Epithelial cell of umbilical artery (primary cell): ENCODE results near the gene LHX1. TPM values are rescaled to one million over a fixed set of nuclear protein-coding genes. Genes with fewer than 3 reads are reported as not detected.

Source experiments
- total RNA-seq: library from RNA; depleted of rRNA; stranded (reverse); fragments of >200 nt; gene quantifications from 2 replicates; pipeline ENCODE4 v1.2.3, GENCODE V29; 2014

LHX1 gene
- not detected in 2 replicates for total RNA-seq

DNA sequence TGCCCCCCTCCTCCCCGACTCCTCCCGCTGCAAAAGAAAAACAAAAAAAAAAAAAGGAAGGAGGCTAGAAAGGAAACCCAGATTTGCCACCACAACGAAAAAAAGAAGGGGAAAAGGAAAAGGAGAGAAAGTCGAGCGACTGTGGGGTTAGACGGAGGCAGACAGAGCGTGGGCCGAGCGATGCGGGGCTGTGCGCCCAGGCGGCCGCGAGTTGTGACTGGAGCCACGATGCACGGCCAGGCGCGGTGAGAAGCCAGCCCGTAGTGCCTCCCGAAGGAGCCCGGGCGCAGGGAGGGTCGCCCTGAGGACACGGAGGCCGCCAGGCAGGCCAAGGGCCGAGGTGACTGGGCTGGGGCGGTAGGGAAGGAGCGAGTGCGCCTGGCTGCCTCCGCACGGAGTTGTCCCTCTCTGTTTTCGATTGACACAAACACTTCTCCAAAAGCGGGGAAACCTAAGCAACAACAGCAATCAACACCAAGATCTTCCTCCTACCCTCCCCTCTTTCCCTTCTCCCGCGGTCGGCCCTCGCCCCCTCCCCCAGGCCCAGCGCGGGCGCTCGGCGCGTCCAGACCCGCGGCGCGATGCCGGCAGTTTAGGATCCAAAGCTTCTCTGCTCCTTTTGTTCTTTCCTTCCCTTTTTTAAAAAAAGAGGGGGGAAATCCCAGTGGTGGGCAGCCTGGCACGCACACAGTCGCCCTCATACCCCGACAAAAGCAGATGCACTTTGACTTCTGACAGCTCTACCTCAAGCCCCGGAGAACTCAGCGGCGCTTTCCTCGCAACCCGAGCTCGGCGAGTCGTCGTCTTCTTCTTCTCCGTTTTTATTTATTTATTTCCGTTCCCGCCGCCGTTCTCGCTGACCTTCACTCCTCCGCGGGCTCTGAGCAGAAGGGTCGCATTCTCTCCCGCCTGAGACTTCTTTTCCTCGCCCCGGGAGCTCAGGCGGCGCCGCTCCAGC lies at the start of gene LHX1:
TSS of gene LHX1 (plus strand) at position 475 of the 958 bp plus-strand sequence. CDS start 723 bp downstream, outside the sequence.

DNA sequence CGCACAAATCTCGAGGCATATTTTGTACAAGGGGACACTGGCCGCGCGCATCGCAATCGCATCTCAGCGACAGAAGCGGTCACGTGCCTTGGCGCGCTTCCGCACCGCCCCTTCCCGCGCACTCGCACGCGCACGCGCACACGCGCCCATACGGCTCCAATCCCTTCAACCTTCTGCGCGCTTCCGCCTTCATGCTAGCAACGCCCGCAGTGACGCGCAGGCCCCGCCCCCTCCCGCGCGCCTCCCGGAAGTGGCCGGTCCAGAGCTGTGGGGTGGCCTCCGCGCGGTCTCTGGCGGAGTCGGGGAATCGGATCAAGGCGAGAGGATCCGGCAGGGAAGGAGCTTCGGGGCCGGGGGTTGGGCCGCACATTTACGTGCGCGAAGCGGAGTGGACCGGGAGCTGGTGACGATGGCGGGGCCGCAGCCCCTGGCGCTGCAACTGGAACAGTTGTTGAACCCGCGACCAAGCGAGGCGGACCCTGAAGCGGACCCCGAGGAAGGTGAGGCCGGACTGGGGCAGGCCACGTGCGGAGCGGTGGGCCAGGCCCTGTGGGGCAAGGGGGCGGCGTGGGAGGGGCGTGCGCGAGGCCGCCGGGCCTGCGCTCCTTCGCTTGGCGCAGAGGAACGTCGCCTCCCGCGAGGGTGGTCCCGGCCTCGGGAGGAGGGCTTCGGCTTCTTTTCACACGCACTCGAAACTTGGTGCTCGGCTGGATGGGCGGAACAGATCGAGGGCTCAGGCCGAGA lies 11.6 kb downstream of the LHX1 start, which contains the start of gene AATF:
TSS of gene AATF (plus strand) at position 238 of the 744 bp plus-strand sequence. CDS start at position 410, 172 bp downstream.

Other genes with a start within 250 kb of the LHX1 start
- gene AATF, start 11.5 kb downstream of the LHX1 start, total RNA-seq, result 30.5 and 35.4 TPM in 2 replicates